ENCODE measurements around the gene PRKAR1A.

- TF ChIP-seq CTCF (conservative IDR thresholded peaks at IDR 0.05) (no peak), ZFX (IDR thresholded peaks at IDR 0.05) (no peak)
These were observed 79.8 kb downstream of the PRKAR1A start for GRCh38 chr17:68592009-68592408.

Measured in C4-2B (cell line).